ENCODE results near the gene TCHH.

GRCh38 chr1:152078831-152079441 is 36.3 kb downstream of the TCHH start:
- TF ChIP-seq POLR2A (IDR thresholded peaks at IDR 0.05; ENCODE audit: low read depth, low read length) (no peak), SREBF1 (IDR thresholded peaks at IDR 0.05; ENCODE audit: low read length) (no peak), ZBED1 (IDR thresholded peaks at IDR 0.05; ENCODE audit: borderline replicate concordance) (no peak), WRNIP1 (IDR thresholded peaks at IDR 0.05; ENCODE audit: borderline replicate concordance, low read depth, low read length) (no peak), POLR2AphosphoS5 (IDR thresholded peaks at IDR 0.05; ENCODE audit: low read length) (no peak), MYC (IDR thresholded peaks at IDR 0.05; ENCODE audit: insufficient read depth, insufficient read length, insufficient replicate concordance, low read length, severe bottlenecking) (no peak), BRCA1 (IDR thresholded peaks at IDR 0.05; ENCODE audit: low read depth, low read length) (no peak), EGR1 (IDR thresholded peaks at IDR 0.05; ENCODE audit: borderline replicate concordance in 1 of 2, low read depth in 2 of 2, low read length in 2 of 2) (no peak)
